ENCODE data around the gene ANO2. TPM values are rescaled to one million over a fixed set of nuclear protein-coding genes. Genes with fewer than 3 reads are reported as not detected.

ANO2 gene
- total RNA-seq, 6 experiments from 2014 or later: 0.15 to 0.51 (median 0.25) TPM; not detected in 3

DNA sequence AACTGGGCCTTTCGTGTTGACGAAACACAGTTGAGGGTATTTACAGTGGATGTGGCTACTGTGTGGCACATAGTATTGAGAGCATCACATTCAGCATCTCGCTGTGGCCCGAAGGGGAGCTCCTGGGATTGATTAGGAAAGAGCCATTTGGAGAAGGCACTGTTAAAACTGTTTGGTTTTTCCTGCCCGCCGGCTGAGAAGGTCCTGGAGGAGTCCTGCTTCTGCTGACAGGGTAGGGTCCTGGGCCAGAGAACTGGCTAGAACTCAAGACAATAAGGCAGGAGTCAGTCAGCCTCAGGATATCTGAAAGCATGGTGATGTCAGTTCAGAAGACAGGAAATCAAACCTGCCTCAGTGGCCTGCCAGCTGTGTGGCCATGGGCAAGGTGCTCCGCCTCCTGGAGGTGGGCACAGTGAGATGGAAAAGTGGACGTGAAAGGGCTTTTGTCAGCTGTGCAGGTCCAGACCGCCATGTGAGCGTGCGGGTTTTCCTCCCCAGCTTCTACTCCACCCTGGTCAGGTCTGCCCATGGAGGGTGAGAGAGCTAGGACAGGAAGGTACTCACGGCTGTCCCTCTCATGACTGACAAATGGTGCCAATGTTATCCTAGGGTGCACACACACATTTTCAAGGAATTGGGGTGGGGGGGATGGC, 420.8 kb downstream of the ANO2 start:
- H3K36me3 Mint-ChIP-seq (ENCODE audit: low read depth): no peaks in the 10 kb centered on the region
- H3K4me1 Mint-ChIP-seq (ENCODE audit: low read depth): no peaks in the 10 kb centered on the region
- H3K9me3 Mint-ChIP-seq: no peaks in the 10 kb centered on the region
- H3K4me3 Mint-ChIP-seq: no peak overlapping the region
- no peak for TF ChIP-seq CTCF (IDR thresholded peaks at IDR 0.05)
- H3K27ac Mint-ChIP-seq: no peak overlapping the region
- H3K27me3 Mint-ChIP-seq (ENCODE audit: insufficient read depth): peaks cover 3% of the 10 kb centered on the region
- DNase-seq: no peak

DNA sequence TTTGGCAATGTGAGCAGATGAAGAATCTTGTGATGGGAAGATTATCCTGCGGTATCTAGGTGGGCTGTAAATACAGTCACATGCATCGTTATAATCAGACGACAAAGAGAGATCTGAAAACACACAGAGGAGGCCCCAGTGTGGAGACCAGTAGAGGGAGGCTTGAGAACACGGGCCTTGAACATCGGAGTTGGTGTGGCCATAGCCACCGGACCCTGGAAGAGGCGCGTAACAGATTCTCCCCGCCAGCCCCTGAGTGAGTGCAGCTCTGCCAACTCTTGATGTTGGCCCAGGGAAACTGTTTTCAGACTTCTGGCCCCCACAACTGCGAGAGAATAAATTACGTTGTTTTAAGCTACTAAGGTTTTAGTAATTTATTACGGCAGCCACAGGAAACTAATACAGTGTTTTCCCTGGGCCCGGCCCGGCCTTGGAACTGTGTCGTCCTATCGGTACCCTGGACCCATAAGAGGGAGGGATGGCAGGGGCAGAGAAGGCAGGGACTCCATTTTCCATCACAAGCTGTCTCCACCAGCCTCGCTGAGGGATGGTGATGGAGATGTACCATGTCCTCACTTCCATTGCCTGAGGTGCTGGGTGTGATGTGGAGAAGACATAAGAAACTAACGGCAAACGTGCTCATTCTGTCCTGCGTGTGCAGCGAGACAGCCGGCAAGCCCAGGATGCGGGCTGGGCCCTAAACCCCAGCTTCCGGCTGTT, 421.5 kb downstream of the ANO2 start:
- no peak for DNase-seq
- H3K4me3 Mint-ChIP-seq: no peak overlapping the region
- no peaks in the 10 kb centered on the region for H3K4me1 Mint-ChIP-seq (ENCODE audit: low read depth)
- H3K36me3 Mint-ChIP-seq (ENCODE audit: low read depth): no peaks in the 10 kb centered on the region
- peaks cover 3% of the 10 kb centered on the region for H3K27me3 Mint-ChIP-seq (ENCODE audit: insufficient read depth)
- H3K9me3 Mint-ChIP-seq: no peaks in the 10 kb centered on the region
- no peak overlapping the region for H3K27ac Mint-ChIP-seq
- TF ChIP-seq CTCF (IDR thresholded peaks at IDR 0.05): no peak

DNA sequence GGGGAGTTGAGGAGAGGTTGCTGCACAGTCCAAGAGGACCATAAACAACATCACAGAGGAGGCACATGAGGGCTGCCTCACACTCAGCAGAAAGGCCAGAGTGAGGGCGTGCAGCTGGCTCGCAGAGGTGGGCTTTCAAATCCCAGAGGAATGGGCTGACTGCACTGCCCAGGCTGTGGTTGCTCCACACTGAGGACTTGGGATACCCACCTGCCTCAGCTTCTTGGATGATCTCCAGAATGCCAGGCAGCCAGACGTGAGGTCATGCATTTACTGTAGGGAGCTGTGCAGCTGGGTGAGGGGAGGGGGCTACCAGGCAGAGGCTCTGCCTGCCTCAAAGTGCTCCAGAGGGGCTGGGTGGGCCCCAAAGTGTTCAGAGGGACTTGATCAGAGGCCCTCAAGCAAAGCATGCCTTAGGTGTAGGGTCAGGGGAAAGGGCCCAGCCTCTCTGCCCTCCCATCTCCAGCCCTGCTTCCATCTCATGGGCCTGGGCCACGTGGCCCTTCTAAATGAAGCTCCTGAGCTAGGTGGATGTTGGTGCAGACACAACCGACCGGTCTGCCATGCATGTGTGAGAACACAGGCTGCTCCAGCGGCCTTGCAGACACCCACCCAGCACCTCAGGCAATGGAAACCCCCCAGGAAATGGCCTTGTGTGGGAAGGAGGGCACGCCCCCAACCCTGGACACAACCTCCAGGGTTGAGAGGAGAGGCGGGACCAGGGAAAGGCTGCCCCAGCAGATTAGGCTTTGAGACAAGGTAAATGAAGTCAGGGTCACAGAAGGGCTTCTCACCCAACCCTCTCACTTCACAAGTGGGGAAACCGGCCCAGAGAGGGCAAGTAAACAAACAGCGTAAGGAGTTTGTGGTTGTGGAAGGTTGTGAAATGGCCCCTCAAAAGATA, 422.4 kb downstream of the ANO2 start:
- Mint-ChIP-seq H3K4me3 (no peak overlapping the region), H3K36me3 (ENCODE audit: low read depth) (no peaks in the 10 kb centered on the region), H3K9me3 (no peaks in the 10 kb centered on the region), H3K4me1 (ENCODE audit: low read depth) (no peaks in the 10 kb centered on the region), H3K27me3 (ENCODE audit: insufficient read depth) (peaks cover 3% of the 10 kb centered on the region), H3K27ac (no peak overlapping the region)
- no peak for TF ChIP-seq CTCF (IDR thresholded peaks at IDR 0.05)
- DNase-seq: no peak

GRCh38 chr12:5521456-5522325, 423.4 kb downstream of the ANO2 start:
- Mint-ChIP-seq H3K4me1 (ENCODE audit: low read depth) (no peaks in the 10 kb centered on the region), H3K36me3 (ENCODE audit: low read depth) (no peaks in the 10 kb centered on the region), H3K27ac (no peak overlapping the region), H3K9me3 (no peaks in the 10 kb centered on the region), H3K4me3 (no peak overlapping the region), H3K27me3 (ENCODE audit: insufficient read depth) (peaks cover 3% of the 10 kb centered on the region)
- TF ChIP-seq CTCF (IDR thresholded peaks at IDR 0.05): no peak
- no peak for DNase-seq

GRCh38 chr12:5520831-5521230, 424.2 kb downstream of the ANO2 start:
- H3K36me3 Mint-ChIP-seq (ENCODE audit: low read depth): no peaks in the 10 kb centered on the region
- H3K4me1 Mint-ChIP-seq (ENCODE audit: low read depth): no peaks in the 10 kb centered on the region
- TF ChIP-seq CTCF (IDR thresholded peaks at IDR 0.05): no peak
- no peak for DNase-seq
- H3K27ac Mint-ChIP-seq: no peak overlapping the region
- H3K27me3 Mint-ChIP-seq (ENCODE audit: insufficient read depth): peaks cover 3% of the 10 kb centered on the region
- H3K9me3 Mint-ChIP-seq: no peaks in the 10 kb centered on the region
- no peak overlapping the region for H3K4me3 Mint-ChIP-seq

All from HFFc6 (cell line).